OCI-M1 (cell line): ENCODE data around the gene APPL1.
"Not testable (repeated sequence)": the region's sequence is repeated elsewhere in the genome, so short reads cannot be mapped to it uniquely, and the experiment has no call there.

Experiments used
- DNase-seq: peaks from one replicate; lab custom pipeline; 2025; lab: John Stamatoyannopoulos, UW

APPL1 gene

DNA sequence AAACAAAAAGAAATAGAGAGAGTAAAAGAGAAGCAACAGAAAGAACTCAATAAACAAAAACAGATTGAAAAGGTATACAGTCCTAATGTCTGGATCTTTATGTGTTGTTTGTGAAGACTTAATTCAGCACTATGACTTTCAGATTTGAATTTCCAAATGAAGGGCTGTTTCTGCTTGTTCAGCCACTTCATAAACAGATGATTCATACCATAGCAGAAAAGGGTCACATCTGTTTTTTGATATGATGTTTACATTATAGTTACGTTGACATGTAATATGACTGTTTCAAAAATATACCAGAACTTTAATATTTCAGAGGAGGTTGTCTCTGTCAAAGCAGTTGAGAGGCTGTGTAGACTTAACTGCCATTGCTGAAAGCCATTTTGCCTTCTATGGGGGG lies 40.9 kb downstream of the APPL1 start:
- no peak for DNase-seq

DNA sequence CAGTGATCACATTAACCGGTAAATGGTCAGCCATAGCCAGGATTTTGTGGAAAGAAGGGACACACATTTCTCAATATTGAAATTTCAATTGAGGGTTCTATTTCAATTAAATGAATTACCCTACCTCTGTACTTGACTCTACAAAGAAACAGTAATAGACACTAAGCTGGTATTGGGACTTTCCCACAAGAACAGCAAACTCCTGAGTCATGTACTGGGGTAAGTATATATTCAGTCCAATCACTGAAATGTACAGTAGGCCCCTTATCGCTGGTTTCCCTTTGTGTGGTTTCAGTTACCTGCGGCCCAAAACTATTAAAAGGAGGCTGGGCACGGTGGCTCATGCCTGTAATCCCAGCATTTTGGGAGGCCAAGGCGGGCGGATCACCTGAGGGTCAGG lies 47.3 kb downstream of the APPL1 start:
- no peak for DNase-seq

DNA sequence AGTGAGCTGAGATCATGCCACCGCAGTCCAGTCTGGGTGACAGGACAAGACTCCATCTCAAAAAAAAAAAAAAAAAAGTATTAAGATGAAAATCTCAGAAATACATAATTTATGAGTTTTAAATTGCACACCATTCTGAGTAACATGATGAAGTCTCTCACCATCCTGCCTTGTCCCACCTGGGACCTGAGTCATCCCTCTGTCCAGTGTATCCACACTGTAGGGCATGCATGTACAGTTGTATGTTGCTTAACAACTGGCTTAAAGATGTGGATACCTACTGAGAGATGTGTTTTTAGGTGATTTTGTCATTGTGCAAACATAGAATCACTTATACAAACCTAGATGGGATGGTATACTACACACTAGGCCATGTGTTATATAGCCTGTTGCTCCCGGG lies 47.9 kb downstream of the APPL1 start:
- no peak for DNase-seq

DNA sequence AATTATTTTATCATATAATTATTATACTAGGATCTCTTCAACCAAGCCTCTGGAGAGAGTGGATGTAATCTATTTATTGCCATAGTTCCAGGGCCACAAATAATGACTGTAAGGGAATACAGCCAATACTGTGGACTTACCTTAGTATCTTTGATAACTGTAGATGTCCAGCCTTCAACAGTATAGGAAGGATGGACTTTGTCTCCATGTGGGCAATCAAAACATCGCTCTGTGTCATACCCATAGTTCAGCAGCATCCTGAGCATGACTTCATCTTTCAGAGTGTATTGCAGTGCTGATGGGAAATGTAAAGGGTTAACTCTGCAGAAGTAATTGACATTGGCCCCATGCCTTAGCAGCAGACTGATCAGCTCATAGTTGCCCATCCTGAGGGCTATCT lies 50.7 kb downstream of the APPL1 start:
- no peak for DNase-seq

DNA sequence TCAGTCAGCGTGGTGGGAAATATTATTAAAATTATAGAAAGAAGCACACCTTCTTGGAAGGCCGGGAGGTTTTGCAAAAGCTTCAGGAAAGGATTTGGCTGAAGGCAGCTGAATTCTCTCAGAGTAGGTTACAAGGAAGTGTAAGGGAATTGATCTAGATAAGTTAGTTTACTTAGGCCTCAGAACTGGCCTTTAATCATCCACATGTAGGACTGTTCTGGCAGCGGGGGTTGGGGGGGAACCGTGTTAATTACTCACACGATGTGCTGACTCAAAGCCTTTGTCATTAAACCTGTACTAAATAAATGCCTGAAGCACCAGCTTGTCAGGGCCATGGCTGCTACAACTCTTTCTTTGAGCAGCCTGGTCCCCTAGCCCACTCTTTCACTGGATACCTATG lies 52.2 kb downstream of the APPL1 start:
- DNase-seq = no peak

DNA sequence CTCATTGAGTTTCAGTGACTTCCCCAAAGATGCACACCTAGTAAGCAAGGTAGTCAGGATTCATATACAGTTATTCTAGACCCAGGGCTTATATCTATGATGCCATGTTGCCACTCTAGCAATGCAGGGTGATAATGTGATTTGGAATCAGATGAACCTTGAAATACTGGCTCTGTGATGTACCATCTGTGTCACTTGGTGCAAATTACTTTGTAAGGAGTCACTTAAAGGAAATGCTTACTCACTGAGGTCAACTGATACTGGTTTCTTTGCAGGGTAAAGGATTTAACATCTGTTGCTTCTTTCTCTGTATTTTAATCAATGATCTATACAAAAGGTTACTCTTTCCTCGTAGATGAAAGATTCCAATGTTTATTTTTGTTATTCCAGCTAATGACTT lies 54.2 kb downstream of the APPL1 start:
- DNase-seq = peak; percentile 58

DNA sequence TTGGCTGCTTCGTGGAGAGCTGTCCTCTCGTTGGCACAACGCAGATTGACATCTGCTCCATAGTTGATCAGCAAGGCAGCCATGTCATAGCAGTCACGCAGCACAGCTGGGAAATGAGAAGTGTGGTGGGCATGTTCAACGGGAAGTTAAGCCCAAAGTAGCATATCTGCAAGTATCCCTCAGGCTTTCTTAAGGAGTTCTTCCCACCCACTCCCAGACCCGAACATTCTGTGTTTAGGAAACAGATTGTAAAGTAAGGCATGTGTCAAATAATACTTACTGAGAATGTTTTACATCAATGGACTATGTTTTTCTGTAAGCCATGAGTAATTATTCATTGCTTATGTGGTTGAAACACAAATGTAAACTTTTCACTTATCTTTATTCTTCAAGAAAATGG lies 55.8 kb downstream of the APPL1 start:
- DNase-seq = no peak

DNA sequence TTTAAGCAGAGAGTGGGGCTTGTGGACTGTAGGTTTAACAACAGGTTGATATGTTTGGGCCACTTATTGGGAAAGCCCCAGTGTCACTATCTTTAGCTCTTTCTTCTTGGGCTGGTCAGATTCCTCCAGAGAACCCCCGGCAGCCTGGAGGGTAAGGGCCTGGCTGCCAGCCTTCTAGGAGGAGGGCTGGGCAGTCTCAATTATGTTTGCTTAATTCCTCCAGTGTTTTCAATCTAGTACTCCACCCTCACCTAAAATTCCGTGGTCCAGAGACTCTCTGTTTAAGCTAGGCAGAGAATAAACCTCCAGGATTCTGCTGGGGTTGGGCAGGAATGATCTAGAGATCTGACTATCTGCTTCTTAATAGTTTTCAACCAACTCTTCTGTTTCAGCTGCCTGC lies 59.7 kb downstream of the APPL1 start:
- DNase-seq = no peak

DNA sequence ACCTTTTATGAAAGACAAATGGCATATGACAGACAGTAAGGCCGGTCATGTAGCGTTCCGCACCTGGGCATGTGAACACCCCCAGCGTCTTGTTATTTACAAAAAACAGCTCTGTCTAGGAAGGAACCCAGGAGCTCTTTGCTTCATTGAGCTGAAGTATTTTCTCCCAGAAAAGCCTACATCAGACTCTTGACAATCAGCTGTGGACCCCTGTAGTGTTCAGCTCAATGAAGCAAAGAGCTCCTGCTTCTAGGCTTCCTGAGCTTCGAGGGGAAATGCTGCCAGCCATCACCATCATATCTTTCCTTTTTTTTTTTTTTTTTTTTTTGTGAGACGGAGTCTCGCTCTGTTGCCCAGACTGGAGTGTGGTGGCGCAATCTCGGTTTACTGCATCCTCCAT lies 60.9 kb downstream of the APPL1 start:
- no peak for DNase-seq

DNA sequence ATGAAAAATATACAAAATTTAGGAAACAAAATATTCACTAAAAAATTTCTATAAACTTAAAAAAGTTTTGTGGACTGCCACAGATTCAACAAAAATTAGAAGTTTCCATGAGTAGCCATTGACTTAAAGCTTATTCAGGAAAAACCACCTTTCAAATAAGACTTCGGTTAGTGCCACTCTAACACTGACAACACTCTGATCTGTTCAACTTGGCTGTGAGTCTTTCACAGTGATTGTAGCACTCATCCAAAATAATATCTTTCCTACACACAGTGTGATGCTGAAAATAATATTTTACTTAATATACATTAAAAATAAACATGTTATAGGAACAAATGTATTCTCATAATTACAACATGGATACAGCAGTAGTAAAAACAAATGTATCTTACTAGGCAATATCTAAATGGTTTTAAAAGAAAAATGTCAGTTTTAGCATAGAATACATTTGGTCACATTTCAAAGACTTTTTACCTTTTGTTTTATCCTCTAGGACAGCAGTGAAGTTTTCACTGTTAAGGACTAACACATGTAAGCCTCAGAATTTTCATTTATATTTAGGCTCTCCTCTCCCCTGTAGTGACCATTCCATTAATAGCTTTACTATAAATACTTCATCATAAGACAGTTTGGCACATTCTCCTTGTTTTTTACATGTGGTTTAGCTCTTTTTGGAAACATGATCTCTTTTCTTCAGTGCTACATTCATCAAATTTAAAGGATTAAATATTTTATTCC lies 64.8 kb downstream of the APPL1 start, which contains the start of gene ASB14:
Gene ASB14, minus strand, starts transcription at position 527 of the 738 bp plus-strand sequence. CDS start 652 bp downstream, outside the sequence.
- no peak for DNase-seq

DNA sequence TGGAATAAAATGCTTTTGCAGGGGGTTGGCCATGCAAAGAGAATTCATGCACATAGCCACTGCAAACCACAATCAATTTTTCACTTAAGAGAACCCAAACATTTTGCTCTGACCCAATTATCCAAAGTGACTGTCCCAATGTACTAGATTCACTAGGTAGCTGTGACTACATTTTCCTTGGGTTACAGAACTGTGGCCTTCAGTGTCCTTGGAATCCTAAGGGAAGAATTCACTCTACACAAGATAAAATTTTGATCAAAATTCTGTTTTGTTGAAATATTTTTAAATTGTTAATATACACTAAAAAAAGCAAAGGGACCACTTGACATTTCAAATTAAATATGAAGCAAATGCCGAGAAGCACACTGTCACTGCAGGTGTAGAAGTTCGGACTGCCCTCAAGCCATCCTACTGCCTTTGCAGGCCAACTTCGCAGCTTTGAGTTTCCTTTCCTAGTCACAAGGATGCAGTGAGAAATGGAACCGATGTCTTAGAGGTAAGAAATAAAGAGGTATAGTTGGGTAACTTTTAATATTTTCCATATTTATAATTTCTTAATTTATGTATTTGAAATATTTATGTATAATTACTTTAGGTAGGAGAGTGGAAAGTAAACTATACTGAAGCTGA lies 65.5 kb downstream of the APPL1 start:
- no peak for DNase-seq

DNA sequence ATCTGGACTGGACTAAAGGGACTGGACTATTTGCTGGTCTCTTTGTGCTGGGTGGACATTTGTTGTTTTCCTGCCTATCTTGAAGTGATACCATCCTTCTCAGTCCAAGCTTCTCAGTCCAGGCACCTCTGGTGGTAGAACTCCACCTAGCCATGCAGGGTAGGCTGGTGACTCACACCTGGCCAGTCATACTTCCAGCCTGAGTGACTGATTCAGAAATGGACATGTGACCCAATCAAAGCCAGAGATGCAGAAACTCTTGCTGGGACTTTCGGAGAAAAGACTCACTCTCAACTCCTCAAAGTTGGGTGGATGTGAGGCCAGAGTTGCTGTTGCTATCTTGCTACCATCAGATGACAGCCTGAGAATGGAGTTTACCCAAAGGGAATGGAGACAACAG lies 70.5 kb downstream of the APPL1 start:
- DNase-seq = no peak

DNA sequence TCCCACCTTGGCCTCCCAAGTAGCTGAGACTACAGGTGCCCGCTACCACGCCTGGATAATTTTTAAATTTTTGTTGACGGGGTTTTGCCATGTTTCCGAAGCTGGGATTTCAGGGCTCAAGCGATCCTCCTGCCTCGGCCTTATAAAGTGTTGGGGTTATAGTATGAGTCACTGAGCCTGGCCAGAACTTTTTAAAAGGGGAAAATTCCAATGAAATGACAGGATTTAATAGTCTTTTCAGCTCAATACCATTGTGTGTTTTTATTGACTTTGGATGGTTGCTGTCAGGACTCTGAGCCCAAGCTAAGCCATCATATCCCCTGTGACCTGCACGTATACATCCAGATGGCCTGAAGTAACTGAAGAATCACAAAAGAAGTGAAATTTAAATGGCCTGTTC lies 76.0 kb downstream of the APPL1 start:
- DNase-seq = not testable (repeated sequence)

DNA sequence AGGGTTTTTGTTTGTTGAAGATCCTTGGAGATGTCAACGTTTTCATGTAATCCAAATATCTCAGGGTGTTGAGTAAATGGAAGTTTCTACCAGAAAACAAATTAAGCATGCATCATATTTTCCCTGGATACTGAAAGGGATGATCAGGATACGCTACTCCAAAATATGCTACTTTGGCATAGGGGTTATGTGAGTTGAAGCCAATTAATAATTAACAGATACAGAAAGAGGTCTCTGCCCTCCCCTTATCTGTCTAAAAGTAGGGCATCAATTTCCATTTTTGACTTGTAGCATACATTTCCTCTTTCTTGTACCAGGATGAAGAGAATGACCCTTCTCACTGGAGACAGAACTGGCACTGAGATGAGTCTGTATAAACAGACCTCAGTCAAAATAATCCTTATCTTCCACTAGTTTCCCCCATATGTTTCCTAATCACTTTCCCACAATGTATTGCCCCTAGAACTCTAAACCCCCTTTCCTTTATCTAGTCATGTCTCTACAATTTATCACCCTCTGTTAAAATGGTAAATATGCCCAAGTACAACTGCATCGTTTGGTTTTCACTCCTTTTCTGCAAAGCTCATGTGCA lies 82.3 kb downstream of the APPL1 start:
- DNase-seq = peak; percentile 13

DNA sequence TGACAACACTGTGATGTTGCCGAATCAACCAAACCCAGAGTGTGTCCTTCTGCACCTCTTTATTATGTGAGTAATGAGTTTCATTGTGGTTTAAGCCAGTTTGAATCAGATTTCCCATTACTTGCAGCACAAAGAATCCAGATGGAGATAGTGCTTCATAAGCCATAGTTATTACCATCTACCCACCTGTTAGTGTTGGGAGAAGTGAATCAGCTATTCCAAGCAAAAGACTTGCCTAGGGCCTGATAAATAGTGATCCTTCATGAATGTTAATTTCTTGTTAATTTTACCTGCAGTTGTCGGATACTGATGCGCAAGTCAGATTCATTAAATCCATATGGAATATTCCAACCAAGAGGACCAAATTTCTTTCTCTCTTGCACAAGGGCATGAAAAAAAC lies 86.7 kb downstream of the APPL1 start:
- DNase-seq = no peak
